GM12891 (cell line): Measurements from ENCODE around the gene GNA14.
"Not testable (repeated sequence)": the region's sequence is repeated elsewhere in the genome, so short reads cannot be mapped to it uniquely, and the experiment has no call there.

Source experiments
- DNase-seq: peaks from one replicate; pipeline ENCODE4 v3.0.0; 2011; ENCODE audit warnings: low spot score; ENCODE audit not compliant: insufficient read length
- FAIRE-seq: peaks from 2 replicates; lab custom pipeline; 2011; peaks lifted over from hg19 to GRCh38; lab: Jason Lieb, UNC
- PAX5 ChIP-seq: IDR thresholded peaks from 2 replicates; pipeline ENCODE4 v1.6.1; 2011; ENCODE audit warnings: low read length, moderate library complexity, mild to moderate bottlenecking; ENCODE audit not compliant: insufficient read depth, severe bottlenecking
- POLR2A ChIP-seq: IDR thresholded peaks from 2 replicates; pipeline ENCODE4 v1.6.1; 2011; ENCODE audit warnings: low read depth, low read length, control low read depth
- POLR2AphosphoS5 ChIP-seq: IDR thresholded peaks from 2 replicates; pipeline ENCODE4 v1.6.1; 2011; ENCODE audit warnings: low read depth, low read length, control low read depth
- POU2F2 ChIP-seq: IDR thresholded peaks from 2 replicates; pipeline ENCODE4 v1.6.1; 2011; ENCODE audit warnings: low read depth, mild to moderate bottlenecking, control low read depth, low read length, moderate library complexity
- SPI1 ChIP-seq: IDR thresholded peaks from 2 replicates; pipeline ENCODE4 v1.6.1; 2011; ENCODE audit warnings: low read depth, low read length, control low read depth
- TAF1 ChIP-seq: IDR thresholded peaks from 2 replicates; pipeline ENCODE4 v1.6.1; 2011; ENCODE audit warnings: low read depth, low read length, control low read depth

Gene GNA14

DNA sequence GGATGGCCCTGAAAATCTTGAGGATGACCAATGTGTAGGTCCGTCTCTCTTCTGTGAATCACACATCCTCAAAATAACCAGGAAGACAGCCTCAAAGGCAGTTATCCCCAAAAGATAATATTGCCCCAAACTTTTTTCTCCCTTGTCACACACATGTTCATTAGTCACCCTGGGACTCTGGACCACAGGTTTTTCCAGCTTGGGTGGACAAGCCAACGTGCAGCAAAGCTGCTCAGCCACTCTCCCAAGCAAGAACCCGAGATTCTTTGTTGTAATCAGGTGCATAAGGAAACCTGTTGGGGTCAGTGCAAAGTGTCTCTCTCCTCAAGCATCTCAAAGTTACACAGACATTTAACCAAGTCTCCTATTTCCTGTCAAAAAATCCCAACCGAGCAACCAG lies 196.6 kb downstream of the GNA14 start:
- FAIRE-seq, result no peak
- DNase-seq, result no peak
- TF ChIP-seq SPI1 (no peak), TAF1 (no peak), POLR2AphosphoS5 (no peak), POLR2A (no peak), PAX5 (no peak), POU2F2 (no peak)

DNA sequence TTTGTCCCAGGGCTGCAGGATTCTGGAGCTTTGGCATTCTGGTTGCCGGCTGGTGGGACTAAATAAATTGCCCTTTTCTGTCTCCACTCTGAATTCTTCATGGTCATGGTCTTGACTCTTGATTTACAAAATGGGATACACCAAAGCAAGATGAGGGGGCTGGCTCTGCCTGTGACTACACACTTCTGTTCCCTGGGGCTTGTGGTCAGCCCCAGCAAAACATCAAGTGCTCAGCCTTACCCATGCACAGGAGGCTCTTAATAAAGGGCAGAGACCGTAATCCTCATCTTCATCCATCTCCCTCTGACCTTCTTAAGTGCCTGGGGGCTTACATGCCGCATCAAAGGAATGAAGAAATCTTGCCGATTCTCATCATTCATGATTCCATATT lies 198.0 kb downstream of the GNA14 start:
- FAIRE-seq, result no peak
- no peak for DNase-seq
- TF ChIP-seq POLR2A (no peak), SPI1 (no peak), POU2F2 (no peak), PAX5 (no peak), TAF1 (no peak), POLR2AphosphoS5 (no peak)

DNA sequence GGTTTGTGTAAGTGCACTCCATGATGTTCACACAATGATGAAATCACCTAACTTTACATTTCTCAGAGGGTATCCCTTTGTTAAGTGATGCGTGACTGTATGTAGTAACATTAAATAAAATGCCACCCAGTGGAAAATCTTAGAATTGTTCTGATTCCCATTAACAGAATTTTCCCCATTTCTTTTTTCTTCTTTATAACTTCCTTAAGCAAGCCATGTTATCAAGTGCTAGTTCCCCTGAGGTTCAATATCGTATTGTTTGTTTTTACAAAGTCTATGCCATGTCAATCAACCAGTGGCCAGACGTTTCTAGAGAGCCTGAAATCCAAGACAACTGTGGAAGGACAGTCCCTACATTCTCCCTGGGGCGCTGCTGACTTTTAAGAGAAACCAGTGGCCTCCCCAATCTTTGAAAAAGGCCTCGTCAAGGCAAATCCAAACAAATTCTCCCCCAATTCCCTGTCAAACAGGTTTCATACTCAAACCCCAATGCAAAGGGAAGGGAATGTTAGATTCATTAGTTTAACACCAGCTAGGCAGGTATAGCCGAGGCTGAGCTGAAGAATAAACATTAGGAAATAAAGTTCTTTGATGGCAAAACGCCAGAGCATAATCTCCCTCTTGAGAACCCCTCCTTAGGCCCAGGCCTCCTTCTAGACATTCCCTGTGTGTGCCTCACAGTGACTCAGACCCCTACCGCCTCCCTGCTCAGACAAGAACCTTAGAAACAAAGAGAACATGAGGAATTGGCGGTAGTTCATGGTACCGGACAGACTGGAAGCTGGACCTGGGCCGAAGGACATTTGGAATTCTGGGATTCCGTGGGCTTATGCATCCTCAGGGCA lies 198.7 kb downstream of the GNA14 start:
- no peak for FAIRE-seq

DNA sequence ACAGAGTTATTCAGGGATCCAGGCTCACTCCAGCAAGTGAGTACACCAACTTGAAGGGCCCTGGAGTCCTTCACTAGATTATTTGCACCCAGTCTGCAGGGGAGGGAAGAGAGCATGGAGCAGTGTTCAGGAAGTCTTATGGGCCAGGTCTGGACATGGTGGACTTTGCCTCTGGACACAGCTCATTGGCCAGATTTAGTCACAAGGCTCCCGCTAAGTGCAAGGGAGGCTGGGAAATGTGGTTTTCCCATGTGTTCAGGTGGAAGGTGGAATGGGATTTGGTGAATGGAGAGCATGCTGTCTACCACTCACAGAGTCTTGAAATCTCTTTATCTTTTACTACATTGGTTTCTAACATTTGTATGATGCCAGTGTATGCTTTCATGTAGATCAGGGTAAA lies 200.5 kb downstream of the GNA14 start:
- no peak for DNase-seq
- FAIRE-seq, result no peak
- TF ChIP-seq POLR2AphosphoS5, result no peak
- TF ChIP-seq PAX5, result no peak
- no peak for TF ChIP-seq POLR2A
- no peak for TF ChIP-seq TAF1
- no peak for TF ChIP-seq POU2F2
- TF ChIP-seq SPI1, result no peak

More for the DNA sequence above, 198.7 kb downstream of the GNA14 start:
- DNase-seq, result no peak
- no peak for TF ChIP-seq POLR2A
- TF ChIP-seq TAF1, result no peak
- no peak for TF ChIP-seq POLR2AphosphoS5
- TF ChIP-seq SPI1, result no peak
- TF ChIP-seq PAX5, result no peak
- TF ChIP-seq POU2F2, result no peak

DNA sequence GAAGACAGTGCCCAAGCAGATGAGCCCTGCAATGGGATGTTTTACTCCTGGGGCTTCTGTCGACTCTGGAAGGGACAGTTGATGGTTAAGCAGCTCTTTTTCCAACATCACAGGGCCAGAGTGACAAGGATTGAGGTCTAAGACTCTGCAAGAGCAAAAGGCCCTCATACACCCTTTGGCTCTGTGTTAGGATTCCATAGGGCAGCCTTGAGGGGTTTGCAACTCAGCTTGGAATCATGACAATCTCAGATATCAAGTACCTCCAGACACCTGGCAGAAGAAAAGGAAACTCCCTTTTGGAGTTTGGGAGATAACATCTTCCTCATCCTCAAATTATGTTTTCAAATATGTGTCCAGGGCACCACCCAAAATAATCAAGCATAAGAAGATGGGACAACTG lies 205.7 kb downstream of the GNA14 start:
- FAIRE-seq (no peak), DNase-seq (no peak)
- TF ChIP-seq TAF1, result no peak
- TF ChIP-seq POU2F2, result no peak
- no peak for TF ChIP-seq POLR2AphosphoS5
- TF ChIP-seq PAX5, result no peak
- TF ChIP-seq SPI1, result no peak
- TF ChIP-seq POLR2A, result no peak

DNA sequence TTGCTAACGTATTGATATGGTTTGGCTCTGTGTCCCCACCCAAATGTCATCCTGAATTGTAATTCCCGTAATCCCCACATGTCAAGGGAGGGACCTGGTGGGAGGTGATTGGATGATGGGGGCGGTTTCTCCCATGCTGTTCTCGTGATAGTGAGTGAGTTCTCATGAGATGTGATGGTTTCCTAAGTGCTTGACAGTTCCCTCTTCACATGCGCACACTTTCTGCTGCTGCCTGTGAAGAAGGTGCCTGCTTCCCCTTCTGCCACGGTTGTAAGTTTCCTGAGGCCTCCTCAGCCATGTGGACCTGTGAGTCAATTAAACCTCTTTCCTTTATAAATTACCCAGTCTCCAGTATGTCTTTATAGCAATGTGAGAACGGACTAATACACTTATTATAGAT lies 207.0 kb downstream of the GNA14 start:
- FAIRE-seq, result not testable (repeated sequence)

DNA sequence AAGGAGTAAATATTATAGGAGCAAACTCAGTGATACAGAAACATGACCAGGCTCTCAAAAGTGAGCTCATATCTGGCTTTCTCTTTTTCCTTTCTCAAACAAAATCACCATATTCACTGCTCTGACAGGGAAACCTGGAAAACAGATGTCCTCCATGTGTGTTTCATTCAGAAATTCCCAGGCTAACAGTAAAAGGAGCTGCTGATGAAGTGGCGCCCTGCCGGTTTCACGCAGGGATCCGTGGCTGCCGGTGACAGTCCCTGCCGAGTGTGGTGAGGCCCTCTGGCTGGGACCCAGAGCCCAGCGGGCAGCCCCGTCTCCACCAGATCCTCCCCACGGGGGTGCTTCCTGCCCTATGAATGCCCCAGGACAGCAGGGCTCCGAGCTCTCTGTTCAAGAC lies 208.1 kb downstream of the GNA14 start:
- no peak for DNase-seq
- no peak for FAIRE-seq
- no peak for TF ChIP-seq POLR2A
- no peak for TF ChIP-seq PAX5
- no peak for TF ChIP-seq TAF1
- no peak for TF ChIP-seq POU2F2
- no peak for TF ChIP-seq POLR2AphosphoS5

More for the DNA sequence above, 207.0 kb downstream of the GNA14 start:
- DNase-seq, result not testable (repeated sequence)

DNA sequence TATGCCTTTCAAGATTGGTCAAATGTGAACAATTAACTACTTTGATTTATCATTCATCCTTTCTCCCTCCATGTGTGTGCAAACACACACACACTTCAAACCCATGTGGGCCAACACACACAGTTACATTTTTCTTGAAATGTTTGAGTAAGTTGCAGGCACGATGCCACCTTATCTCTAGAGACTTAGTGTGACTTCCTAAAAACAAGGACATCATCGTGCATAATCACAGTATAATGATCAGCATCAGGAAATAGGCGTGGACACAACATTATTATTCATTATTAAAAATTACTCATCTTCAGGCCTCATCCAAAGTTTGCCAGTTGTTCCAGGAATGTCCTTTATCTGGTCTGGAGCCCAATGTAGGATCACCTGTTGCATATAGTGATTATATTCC lies 209.5 kb downstream of the GNA14 start:
- TF ChIP-seq POLR2AphosphoS5 (no peak), TAF1 (no peak), PAX5 (no peak), POLR2A (no peak)
- DNase-seq (no peak), FAIRE-seq (no peak)

DNA sequence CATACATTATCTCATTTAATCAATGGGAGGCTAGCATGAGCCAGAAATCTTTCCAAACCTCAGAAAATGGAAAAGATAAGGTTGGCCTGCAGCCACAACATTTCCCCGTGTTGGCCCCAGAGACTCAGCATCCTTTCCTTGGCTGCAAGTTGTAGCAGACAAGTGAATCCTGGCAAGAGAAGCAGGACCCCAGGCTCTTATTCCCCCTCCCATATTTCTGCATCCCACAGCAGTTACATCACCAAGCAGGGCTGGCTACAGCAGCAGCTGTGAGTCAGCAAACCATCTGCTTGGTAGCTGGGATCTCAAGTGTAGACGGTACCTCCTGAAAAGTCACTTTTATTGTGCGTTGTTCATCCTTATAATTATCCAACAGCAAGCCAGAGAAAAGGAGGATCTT lies 212.4 kb downstream of the GNA14 start:
- TF ChIP-seq POU2F2 (no peak), POLR2A (no peak), PAX5 (no peak), TAF1 (no peak), POLR2AphosphoS5 (no peak), SPI1 (no peak)

DNA sequence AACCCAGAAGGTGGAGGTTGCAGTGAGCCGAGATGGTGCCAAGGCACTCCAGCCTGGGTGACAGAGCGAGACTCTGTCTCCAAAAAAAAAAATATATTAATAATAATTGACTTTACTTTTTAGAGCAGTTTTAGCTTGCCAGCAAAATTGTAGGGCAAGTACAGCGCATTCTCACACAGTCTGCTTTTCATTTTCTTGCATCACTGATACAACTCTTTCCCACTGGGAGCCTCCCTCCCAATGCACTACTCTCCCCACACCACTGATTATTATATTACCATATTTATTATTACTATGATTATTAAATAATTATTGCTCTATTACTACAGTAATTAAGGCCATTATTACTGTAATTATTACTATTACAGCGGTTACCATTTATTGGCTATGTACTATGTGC lies 212.8 kb downstream of the GNA14 start:
- no peak for TF ChIP-seq POLR2AphosphoS5
- FAIRE-seq (no peak), DNase-seq (no peak)

More for the DNA sequence above, 212.4 kb downstream of the GNA14 start:
- no peak for DNase-seq
- no peak for FAIRE-seq
